ENCODE data around the gene LALBA. TPM values are rescaled to one million over a fixed set of nuclear protein-coding genes. Genes with fewer than 3 reads are reported as not detected.

LALBA gene
- total RNA-seq = not detected

- Histone ChIP-seq H3K4me3 (no peak within 1 kb of the TSS), H3K27me3 (no peaks in the 10 kb centered on the region), H3K36me3 (no peaks in the 10 kb centered on the region), H3K27ac (no peak within 1 kb of the TSS), H3K4me1 (no peaks in the 10 kb centered on the region), H3K9me3 (no peaks in the 10 kb centered on the region)
- no peak for DNase-seq
- TF ChIP-seq CTCF (IDR thresholded peaks at IDR 0.05) = no peak
- TF ChIP-seq POLR2A (IDR thresholded peaks at IDR 0.05) = no peak
Measured at GRCh38 chr12:48569946-48570345, at the start of gene LALBA. TSS of gene LALBA (minus strand) at chr12:48570046. CDS start at chr12:48570020, 26 bp downstream.

DNA sequence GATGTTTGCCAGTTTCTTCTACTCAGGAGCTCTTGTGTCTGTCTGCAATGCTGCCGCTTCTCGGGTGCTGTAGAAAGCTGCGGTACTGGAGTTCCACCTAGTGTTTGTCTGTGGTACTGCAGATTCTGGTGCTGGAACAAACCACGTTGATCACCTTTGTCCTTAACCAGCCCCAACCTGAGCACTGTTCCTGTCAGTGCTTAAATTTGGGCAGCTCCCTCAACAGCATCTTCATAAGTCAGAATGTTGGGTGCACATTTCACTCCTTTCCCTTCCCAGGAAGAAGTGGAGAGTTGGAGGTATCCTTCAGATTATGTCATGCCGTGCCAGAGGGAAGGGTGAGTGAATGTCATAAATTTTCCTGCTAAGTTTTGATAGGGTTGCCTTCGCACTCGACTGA is 48.7 kb upstream of the LALBA start:
- no peaks in the 10 kb centered on the region for H3K4me1 ChIP-seq
- no peak overlapping the region for H3K27ac ChIP-seq
- H3K4me3 ChIP-seq = no peak overlapping the region
- H3K27me3 ChIP-seq = no peaks in the 10 kb centered on the region
- no peaks in the 10 kb centered on the region for H3K36me3 ChIP-seq
- peak; percentile 57 to 87 (median 61) for DNase-seq
- TF ChIP-seq POLR2A (IDR thresholded peaks at IDR 0.05) = no peak
- peak; percentile 66 to 94 (median 88) for TF ChIP-seq CTCF (IDR thresholded peaks at IDR 0.05)
- no peaks in the 10 kb centered on the region for H3K9me3 ChIP-seq

- Histone ChIP-seq H3K9me3 (no peaks in the 10 kb centered on the region), H3K4me1 (no peaks in the 10 kb centered on the region), H3K4me3 (no peak overlapping the region), H3K36me3 (no peaks in the 10 kb centered on the region), H3K27ac (no peak overlapping the region), H3K27me3 (no peaks in the 10 kb centered on the region)
- no peak for DNase-seq
- no peak for TF ChIP-seq POLR2A (IDR thresholded peaks at IDR 0.05)
- no peak for TF ChIP-seq CTCF (IDR thresholded peaks at IDR 0.05)
Measured at GRCh38 chr12:48615681-48616080, 45.8 kb upstream of the LALBA start.

GRCh38 chr12:48613321-48613720 is 43.5 kb upstream of the LALBA start:
- no peak for TF ChIP-seq CTCF (IDR thresholded peaks at IDR 0.05)
- TF ChIP-seq POLR2A (IDR thresholded peaks at IDR 0.05) = no peak
- no peak overlapping the region for H3K4me3 ChIP-seq
- H3K27me3 ChIP-seq = no peaks in the 10 kb centered on the region
- H3K27ac ChIP-seq = no peak overlapping the region
- H3K4me1 ChIP-seq = no peaks in the 10 kb centered on the region
- peaks cover 0 to 3% (median 0%) of the 10 kb centered on the region in 4 donors for H3K9me3 ChIP-seq
- H3K36me3 ChIP-seq = no peaks in the 10 kb centered on the region
- no peak for DNase-seq

- no peaks in the 10 kb centered on the region for H3K27me3 ChIP-seq
- peaks cover 0 to 15% (median 5%) of the 10 kb centered on the region in 4 donors for H3K9me3 ChIP-seq
- no peak for DNase-seq
- no peak for TF ChIP-seq CTCF (IDR thresholded peaks at IDR 0.05)
- no peak for TF ChIP-seq POLR2A (IDR thresholded peaks at IDR 0.05)
- no peak overlapping the region for H3K4me3 ChIP-seq
- H3K4me1 ChIP-seq = no peaks in the 10 kb centered on the region
- H3K27ac ChIP-seq = no peak overlapping the region
- H3K36me3 ChIP-seq = no peaks in the 10 kb centered on the region
Measured at GRCh38 chr12:48602192-48602989, 32.5 kb upstream of the LALBA start.
